KMS-11 (cell line): Measurements from ENCODE around the gene CREB3L2.
A peak's percentile ranks its signal among the peaks of the same experiment; 100 is the strongest.

ENCODE experiments used
- H2AFZ ChIP-seq: fragments of 200-600 bp; sonication (generic); 2 replicates; pipeline ENCODE4 v1.6.1; 2016; ENCODE audit warnings: antibody characterized with exemption, mixed run types, low read depth
- H3K27ac ChIP-seq: fragments of 200-600 bp; sonication (generic); 2 replicates; pipeline ENCODE4 v1.6.1; 2016; ENCODE audit warnings: mild to moderate bottlenecking, mixed run types
- H3K27me3 ChIP-seq: fragments of 200-600 bp; sonication (generic); 2 replicates; pipeline ENCODE4 v1.6.1; 2017; ENCODE audit warnings: mild to moderate bottlenecking, low read depth, mixed run types, moderate library complexity; ENCODE audit not compliant: insufficient read depth
- H3K36me3 ChIP-seq: fragments of 200-600 bp; sonication (generic); 2 replicates; pipeline ENCODE4 v1.6.1; 2017; ENCODE audit warnings: mild to moderate bottlenecking, mixed run types; ENCODE audit not compliant: insufficient read depth
- H3K4me1 ChIP-seq: fragments of 200-600 bp; sonication (generic); 2 replicates; pipeline ENCODE4 v1.6.1; 2016; ENCODE audit warnings: mild to moderate bottlenecking, low read depth, mixed run types; ENCODE audit not compliant: poor library complexity, severe bottlenecking
- H3K4me2 ChIP-seq: fragments of 200-600 bp; sonication (generic); 2 replicates; pipeline ENCODE4 v1.7.0; 2016; ENCODE audit warnings: mild to moderate bottlenecking, mixed run types
- H3K4me3 ChIP-seq: fragments of 200-600 bp; sonication (generic); IDR thresholded peaks from 2 replicates; pipeline ENCODE4 v1.6.1; 2017; ENCODE audit warnings: low read depth, low read length, mixed read lengths; ENCODE audit not compliant: insufficient read depth
- H3K79me2 ChIP-seq: fragments of 200-600 bp; sonication (generic); 2 replicates; pipeline ENCODE4 v1.6.1; 2016; ENCODE audit warnings: low read depth, mixed run types; ENCODE audit not compliant: insufficient read depth
- H3K9ac ChIP-seq: fragments of 200-600 bp; sonication (generic); 2 replicates; pipeline ENCODE4 v1.6.1; 2016; ENCODE audit warnings: mild to moderate bottlenecking, mixed run types
- H4K20me1 ChIP-seq: fragments of 200-600 bp; sonication (generic); 2 replicates; pipeline ENCODE4 v1.6.1; 2016; ENCODE audit warnings: mild to moderate bottlenecking, mixed run types; ENCODE audit not compliant: insufficient read depth
- CTCF ChIP-seq: fragments of 200-600 bp; sonication (generic); conservative IDR thresholded peaks from 2 replicates; pipeline ENCODE4 v1.6.1; 2017; ENCODE audit warnings: low read depth, mild to moderate bottlenecking, antibody characterized with exemption, low read length, moderate library complexity, mixed read lengths

The CREB3L2 gene

GRCh38 chr7:137996386-137996851 lies 5.5 kb downstream of the CREB3L2 start:
- H3K79me2 ChIP-seq = peaks cover 99% of the 10 kb centered on the region
- H3K4me2 ChIP-seq = no peak overlapping the region
- H2AFZ ChIP-seq = no peak overlapping the region

GRCh38 chr7:137994216-137994615 lies 7.7 kb downstream of the CREB3L2 start:
- H3K4me2 ChIP-seq = no peak overlapping the region
- peak overlapping the region; percentile 59; the same call in 1 of the 2 replicates for H3K27ac ChIP-seq
- no peaks in the 10 kb centered on the region for H3K27me3 ChIP-seq
- H4K20me1 ChIP-seq = peaks cover 3% of the 10 kb centered on the region; the same call in 1 of the 2 replicates
- no peak overlapping the region for H3K9ac ChIP-seq
- no peaks in the 10 kb centered on the region for H3K36me3 ChIP-seq
- H3K4me1 ChIP-seq = peaks cover 84% of the 10 kb centered on the region
- no peak for TF ChIP-seq CTCF
- H3K79me2 ChIP-seq = peaks cover 99% of the 10 kb centered on the region
- no peak overlapping the region for H2AFZ ChIP-seq
- no peak overlapping the region for H3K4me3 ChIP-seq

More at GRCh38 chr7:137996386-137996851, 5.5 kb downstream of the CREB3L2 start:
- H3K4me3 ChIP-seq = no peak overlapping the region
- no peak overlapping the region for H3K9ac ChIP-seq
- no peaks in the 10 kb centered on the region for H3K36me3 ChIP-seq
- no peak overlapping the region for H3K27ac ChIP-seq
- peaks cover 75% of the 10 kb centered on the region for H3K4me1 ChIP-seq
- no peaks in the 10 kb centered on the region for H3K27me3 ChIP-seq
- H4K20me1 ChIP-seq = peaks cover 3% of the 10 kb centered on the region; the same call in 1 of the 2 replicates
- TF ChIP-seq CTCF = no peak

GRCh38 chr7:137993395-137993743 lies 8.5 kb downstream of the CREB3L2 start:
- TF ChIP-seq CTCF = no peak
- no peak overlapping the region for H2AFZ ChIP-seq
- no peaks in the 10 kb centered on the region for H3K27me3 ChIP-seq
- peak overlapping the region; percentile 5; the same call in 1 of the 2 replicates for H3K9ac ChIP-seq
- H3K4me3 ChIP-seq = no peak overlapping the region
- H3K4me1 ChIP-seq = peaks cover 84% of the 10 kb centered on the region
- H3K4me2 ChIP-seq = peak overlapping the region; percentile 53
- peak overlapping the region; percentile 59 for H3K27ac ChIP-seq
- H3K79me2 ChIP-seq = peaks cover 93% of the 10 kb centered on the region
- H3K36me3 ChIP-seq = no peaks in the 10 kb centered on the region
- H4K20me1 ChIP-seq = 0 out of 2 replicates have a peak, but pooled peaks cover 3% of the 10 kb centered on the region

GRCh38 chr7:137992550-137993394 lies 9.1 kb downstream of the CREB3L2 start:
- peak overlapping the region; percentile 53 for H3K4me2 ChIP-seq
- H3K4me1 ChIP-seq = peaks cover 84% of the 10 kb centered on the region

More at GRCh38 chr7:137992550-137993394, 9.1 kb downstream of the CREB3L2 start:
- no peak overlapping the region for H2AFZ ChIP-seq
- H3K4me3 ChIP-seq = no peak overlapping the region
- H3K27me3 ChIP-seq = no peaks in the 10 kb centered on the region
- 0 out of 2 replicates have a peak, but pooled peaks cover 3% of the 10 kb centered on the region for H4K20me1 ChIP-seq
- peak overlapping the region; percentile 5; the same call in 1 of the 2 replicates for H3K9ac ChIP-seq
- no peaks in the 10 kb centered on the region for H3K36me3 ChIP-seq
- H3K27ac ChIP-seq = peak overlapping the region; percentile 59
- H3K79me2 ChIP-seq = peaks cover 91% of the 10 kb centered on the region
- no peak for TF ChIP-seq CTCF
